GM12874 (cell line): ENCODE data around the gene PRDX5.

Source experiments
- TF ChIP-seq, protein P1 (sequence below): IDR thresholded peaks from 2 replicates; pipeline ENCODE4 v1.5.1; 2011; ENCODE audit warnings: low read depth, mild to moderate bottlenecking, control low read depth, low read length, moderate library complexity; ENCODE audit not compliant: insufficient read depth

PRDX5 gene

DNA sequence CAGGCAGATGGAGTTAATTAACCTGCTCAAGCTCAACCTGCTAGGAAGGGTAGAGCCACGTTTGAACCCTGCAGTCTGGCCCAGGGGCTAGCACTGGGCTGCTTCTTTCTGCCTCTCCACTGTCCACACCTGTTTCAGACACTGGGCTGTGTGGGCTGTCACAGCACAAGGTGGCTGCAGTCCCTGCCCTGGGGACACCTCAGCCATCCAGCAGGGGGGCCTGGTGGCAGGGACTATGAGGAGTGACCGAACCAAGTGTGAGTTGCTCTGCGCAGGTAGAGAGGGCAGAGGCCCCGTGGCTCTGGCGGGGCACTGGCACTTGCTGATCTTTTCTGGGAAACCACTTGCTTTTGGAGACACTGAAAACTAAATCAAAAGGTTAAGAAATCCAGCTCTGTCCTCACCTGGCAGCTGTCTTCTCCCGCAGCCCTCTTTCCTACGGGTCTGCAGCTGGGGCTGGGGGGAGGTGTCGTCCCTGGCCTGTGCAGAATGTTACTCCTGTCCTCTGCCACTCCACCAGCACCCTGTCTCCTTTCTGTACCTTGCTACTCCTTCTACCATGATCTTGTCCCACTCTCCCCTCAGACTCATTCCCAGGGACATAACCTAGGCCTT, 39.2 kb upstream of the PRDX5 start:
- TF ChIP-seq, protein P1, sequence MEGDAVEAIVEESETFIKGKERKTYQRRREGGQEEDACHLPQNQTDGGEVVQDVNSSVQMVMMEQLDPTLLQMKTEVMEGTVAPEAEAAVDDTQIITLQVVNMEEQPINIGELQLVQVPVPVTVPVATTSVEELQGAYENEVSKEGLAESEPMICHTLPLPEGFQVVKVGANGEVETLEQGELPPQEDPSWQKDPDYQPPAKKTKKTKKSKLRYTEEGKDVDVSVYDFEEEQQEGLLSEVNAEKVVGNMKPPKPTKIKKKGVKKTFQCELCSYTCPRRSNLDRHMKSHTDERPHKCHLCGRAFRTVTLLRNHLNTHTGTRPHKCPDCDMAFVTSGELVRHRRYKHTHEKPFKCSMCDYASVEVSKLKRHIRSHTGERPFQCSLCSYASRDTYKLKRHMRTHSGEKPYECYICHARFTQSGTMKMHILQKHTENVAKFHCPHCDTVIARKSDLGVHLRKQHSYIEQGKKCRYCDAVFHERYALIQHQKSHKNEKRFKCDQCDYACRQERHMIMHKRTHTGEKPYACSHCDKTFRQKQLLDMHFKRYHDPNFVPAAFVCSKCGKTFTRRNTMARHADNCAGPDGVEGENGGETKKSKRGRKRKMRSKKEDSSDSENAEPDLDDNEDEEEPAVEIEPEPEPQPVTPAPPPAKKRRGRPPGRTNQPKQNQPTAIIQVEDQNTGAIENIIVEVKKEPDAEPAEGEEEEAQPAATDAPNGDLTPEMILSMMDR: no peak

DNA sequence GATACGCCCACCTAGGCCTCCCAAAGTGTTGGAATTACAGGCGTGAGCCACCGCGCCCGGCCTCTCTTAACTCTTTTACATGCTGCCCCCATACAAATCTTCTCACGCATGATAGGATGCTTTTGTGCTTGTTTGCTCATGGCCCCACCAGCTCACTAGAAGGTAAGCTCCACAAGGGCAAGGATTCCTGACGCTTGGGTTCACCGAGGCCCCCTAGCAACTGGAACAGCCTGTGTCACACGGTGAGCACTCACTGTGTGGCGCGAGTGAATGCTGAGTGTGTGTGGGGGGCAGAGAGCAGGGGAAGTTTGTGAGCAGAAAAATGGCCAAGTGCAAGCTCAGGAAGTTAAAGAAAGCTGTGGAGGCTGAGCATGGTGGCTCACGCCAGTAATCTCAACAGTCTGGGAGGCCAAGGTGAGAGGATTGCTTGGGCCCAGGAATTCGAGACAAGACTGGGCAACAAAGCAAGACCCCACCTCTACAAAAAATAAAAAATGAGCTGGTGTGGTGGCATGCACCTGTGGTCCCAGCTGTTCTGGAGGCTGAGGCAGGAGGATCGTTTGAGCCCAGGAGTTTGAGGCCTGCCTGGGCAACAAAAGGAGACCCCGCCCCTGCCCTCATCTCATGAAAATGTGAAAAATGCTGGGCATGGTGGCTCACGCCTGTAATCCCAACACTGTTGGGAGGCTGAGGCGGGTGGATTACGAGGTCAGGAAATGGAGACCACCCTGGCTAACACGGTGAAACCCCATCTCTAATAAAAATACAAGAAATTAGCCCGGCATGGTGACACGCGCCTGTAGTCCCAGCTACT, 35.8 kb upstream of the PRDX5 start:
- TF ChIP-seq, protein P1: no peak

DNA sequence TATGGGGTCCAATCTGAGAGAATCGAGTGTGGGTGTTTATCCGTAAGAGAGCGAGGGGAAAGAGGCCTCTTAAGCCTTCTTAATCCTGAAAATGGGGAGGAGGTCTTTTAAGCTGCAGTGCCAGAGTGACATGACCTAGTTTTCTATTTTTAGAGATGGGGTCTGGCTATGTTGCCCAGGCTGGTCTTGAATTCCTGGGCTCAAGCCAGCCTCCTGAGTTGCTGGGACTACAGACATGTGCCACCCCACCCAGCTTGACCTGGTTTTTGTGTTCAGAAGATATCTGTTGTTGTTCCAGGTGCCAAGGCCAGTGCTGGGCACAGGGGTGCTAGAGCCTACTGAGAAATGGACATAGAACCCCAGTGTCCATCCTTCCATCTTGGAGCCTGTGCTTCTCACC, 34.8 kb upstream of the PRDX5 start:
- TF ChIP-seq, protein P1: no peak

DNA sequence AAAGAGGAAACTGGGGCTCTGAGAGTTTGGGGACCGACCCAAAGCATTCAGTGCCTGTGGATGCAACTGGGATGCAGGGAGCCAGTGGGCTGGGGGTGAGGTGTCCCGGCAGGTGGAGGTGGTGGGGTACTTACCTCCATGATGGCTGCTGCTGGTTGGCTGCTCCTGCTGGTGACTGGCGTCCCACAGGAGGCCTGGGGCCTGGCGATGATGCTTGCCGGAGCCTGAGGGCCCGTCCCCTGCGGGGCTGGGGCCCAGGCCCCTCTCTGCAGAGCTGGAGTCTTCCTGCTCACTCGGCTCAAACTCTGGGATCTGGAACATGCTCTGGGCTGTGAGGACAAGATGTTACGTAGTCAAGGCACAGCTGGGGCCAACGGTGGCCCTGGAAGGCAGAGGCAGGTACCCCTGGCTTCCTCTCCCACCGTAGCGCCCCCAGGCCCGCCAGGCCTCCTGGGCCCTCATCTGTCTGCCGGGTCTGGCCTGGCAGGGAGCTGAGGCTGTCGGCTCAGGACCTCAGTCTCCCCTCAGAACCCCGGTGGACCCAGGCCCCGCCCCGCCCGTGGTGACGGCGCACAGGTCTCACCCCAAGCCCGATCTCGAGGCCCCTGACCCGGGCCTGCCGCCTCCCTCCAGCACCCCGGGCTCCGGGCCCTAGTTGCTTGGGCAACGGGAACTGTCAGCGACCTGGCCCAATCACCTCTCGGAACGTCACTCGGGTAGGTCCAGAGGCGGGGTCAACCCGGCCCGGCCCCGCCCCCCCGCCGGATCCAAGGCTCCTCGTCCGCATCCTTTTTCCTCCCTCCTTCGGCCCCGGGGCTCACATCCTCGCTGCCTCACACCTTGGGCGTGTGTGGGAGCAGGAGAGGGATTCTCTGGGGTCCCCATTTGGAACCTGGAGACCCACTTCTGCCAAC, 33.6 kb upstream of the PRDX5 start, which contains the start of gene BAD:
Gene BAD (minus strand): TSS at position 618 of the 914 bp plus-strand sequence. CDS start 297 bp downstream, at position 321.
- TF ChIP-seq, protein P1: 0 out of 2 replicates have a peak, but pooled peaks have one; percentile 6

DNA sequence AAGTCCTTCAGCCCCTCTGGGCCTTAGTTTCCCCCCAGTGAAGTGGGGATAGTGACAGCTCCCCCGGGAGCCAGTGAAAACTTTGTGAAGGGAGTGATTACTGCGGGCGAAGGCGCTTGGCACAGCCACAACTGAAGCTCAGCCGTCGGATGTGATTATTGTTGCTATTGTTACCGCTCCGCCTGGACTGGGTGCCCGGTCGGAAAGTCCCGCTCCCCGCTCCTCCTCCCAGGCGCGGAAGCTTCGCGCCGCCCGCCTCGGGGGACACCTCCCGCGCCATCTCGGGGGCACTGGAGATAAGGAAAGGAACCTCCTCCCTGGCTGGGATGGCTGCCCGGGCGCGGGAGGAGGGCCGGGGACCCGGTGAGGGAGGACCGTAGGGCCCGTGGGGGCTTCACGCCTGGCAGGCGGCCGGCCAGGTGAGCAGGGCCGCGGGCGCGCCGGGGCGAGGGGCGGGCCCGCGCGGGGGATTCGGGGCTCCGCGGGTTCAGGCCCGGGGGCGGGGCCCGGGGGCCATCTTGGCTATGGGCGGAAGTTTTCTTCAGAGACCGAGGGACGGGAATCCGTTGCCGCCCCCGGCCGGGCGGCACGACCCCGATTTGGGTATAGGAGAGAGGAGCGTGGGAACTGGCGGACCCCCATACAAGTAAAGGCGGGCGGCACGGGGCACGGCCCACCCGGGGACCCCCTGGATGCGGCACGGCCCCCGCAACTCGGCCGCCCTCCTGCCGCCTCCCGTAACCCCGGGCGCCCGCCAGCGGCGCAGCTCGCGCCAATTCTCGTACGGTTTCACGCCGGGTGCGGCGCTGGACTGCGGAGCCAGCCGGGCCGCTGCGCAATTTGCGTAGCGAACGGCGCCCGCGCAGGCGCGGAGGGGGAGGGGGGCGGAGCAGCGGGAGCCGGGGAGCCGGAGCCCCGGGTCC, 32.7 kb upstream of the PRDX5 start, which contains the start of gene GPR137:
Gene GPR137 (plus strand): TSS at position 887 of the 923 bp plus-strand sequence. CDS start 677 bp downstream, outside the sequence.
- TF ChIP-seq, protein P1: no peak

DNA sequence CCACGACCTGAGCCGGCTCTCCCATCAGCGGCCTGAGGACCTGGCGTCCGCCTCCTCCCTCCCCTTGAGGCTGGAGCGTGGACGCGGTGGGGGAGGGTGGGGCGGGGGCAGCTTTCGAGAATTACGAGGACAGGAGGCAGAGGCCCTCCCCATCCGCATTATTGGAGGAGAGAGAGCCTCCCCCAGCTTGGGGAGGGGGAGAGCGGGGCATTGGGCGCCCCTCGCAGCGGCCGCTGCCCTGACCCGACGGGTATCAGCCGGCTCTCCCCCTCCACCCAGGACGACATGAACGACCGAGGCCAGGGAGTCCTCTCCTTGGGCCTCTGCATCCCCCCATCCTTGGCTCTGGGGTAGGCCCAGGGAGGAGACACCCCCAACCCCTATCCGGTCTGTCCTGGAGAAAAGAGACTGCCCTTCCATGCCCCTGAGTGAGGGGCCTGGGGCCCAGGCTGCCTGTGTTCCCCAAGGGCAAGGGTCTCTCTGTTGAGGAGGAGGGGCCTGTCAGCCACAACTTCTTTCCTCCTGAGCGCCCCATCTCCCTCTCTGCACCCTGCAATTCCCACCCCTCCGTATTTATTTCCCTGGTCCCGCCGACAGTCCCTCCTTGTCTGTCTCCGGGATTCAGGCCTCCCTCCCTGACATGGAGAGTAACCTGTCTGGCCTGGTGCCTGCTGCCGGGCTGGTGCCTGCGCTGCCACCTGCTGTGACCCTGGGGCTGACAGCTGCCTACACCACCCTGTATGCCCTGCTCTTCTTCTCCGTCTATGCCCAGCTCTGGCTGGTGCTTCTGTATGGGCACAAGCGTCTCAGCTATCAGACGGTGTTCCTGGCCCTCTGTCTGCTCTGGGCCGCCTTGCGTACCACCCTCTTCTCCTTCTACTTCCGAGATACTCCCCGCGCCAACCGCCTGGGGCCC, 31.8 kb upstream of the PRDX5 start:
- TF ChIP-seq, protein P1: peak; percentile 49
